ENCODE measurements around the gene LIMK2.

DNA sequence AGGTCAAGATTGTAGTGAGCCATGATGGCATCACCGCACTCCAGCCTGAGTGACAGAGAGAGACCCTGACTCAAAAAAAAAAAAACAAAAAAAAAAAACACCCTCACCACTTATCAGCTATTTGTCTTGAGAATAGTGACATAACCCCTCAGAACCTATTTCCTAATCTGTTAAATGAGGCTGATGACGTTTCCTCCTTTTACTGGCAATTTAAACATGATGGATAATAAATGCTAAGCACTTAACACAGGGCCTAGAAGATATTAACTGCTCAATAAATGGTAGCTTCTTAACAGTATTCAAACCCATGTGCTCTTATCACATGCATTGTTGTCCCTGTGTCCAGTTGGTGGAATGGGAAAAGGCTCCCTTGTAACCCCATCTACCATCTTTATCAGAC lies 34.6 kb downstream of the LIMK2 start:
- no peak for TF ChIP-seq FOXM1 (IDR thresholded peaks at IDR 0.05; ENCODE audit: low read depth, low read length)
- TF ChIP-seq RAD21 (IDR thresholded peaks at IDR 0.05; ENCODE audit: insufficient read depth, low read depth, low read length) = no peak
- TF ChIP-seq, protein P1, sequence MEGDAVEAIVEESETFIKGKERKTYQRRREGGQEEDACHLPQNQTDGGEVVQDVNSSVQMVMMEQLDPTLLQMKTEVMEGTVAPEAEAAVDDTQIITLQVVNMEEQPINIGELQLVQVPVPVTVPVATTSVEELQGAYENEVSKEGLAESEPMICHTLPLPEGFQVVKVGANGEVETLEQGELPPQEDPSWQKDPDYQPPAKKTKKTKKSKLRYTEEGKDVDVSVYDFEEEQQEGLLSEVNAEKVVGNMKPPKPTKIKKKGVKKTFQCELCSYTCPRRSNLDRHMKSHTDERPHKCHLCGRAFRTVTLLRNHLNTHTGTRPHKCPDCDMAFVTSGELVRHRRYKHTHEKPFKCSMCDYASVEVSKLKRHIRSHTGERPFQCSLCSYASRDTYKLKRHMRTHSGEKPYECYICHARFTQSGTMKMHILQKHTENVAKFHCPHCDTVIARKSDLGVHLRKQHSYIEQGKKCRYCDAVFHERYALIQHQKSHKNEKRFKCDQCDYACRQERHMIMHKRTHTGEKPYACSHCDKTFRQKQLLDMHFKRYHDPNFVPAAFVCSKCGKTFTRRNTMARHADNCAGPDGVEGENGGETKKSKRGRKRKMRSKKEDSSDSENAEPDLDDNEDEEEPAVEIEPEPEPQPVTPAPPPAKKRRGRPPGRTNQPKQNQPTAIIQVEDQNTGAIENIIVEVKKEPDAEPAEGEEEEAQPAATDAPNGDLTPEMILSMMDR (IDR thresholded peaks at IDR 0.05 in 2 of 3, conservative IDR thresholded peaks at IDR 0.05 in 1 of 3; ENCODE audit: control insufficient read depth in 2 of 3, extremely low read depth in 1 of 3, insufficient read depth in 1 of 3, low read depth in 3 of 3, low read length in 3 of 3) = no peak
- TF ChIP-seq SREBF2 (IDR thresholded peaks at IDR 0.05; ENCODE audit: low read length) = no peak
- no peak for TF ChIP-seq ESRRA (IDR thresholded peaks at IDR 0.05; ENCODE audit: low read length)
- TF ChIP-seq EZH2 (IDR thresholded peaks at IDR 0.05; ENCODE audit: borderline replicate concordance, control insufficient read depth, low read depth, low read length) = no peak
- TF ChIP-seq CEBPB (IDR thresholded peaks at IDR 0.05; ENCODE audit: borderline replicate concordance in 1 of 2, low read depth in 2 of 2, low read length in 2 of 2) = no peak
- TF ChIP-seq SRF (IDR thresholded peaks at IDR 0.05; ENCODE audit: low read depth in 2 of 2, low read length in 2 of 2) = no peak
- TF ChIP-seq, protein P2, sequence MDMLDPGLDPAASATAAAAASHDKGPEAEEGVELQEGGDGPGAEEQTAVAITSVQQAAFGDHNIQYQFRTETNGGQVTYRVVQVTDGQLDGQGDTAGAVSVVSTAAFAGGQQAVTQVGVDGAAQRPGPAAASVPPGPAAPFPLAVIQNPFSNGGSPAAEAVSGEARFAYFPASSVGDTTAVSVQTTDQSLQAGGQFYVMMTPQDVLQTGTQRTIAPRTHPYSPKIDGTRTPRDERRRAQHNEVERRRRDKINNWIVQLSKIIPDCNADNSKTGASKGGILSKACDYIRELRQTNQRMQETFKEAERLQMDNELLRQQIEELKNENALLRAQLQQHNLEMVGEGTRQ (IDR thresholded peaks at IDR 0.05; ENCODE audit: borderline replicate concordance, low read depth, low read length) = no peak
- TF ChIP-seq SMC3 (IDR thresholded peaks at IDR 0.05; ENCODE audit: borderline replicate concordance, low read length) = no peak
- no peak for TF ChIP-seq POLR2AphosphoS5 (IDR thresholded peaks at IDR 0.05; ENCODE audit: low read length)
- TF ChIP-seq, protein P3, sequence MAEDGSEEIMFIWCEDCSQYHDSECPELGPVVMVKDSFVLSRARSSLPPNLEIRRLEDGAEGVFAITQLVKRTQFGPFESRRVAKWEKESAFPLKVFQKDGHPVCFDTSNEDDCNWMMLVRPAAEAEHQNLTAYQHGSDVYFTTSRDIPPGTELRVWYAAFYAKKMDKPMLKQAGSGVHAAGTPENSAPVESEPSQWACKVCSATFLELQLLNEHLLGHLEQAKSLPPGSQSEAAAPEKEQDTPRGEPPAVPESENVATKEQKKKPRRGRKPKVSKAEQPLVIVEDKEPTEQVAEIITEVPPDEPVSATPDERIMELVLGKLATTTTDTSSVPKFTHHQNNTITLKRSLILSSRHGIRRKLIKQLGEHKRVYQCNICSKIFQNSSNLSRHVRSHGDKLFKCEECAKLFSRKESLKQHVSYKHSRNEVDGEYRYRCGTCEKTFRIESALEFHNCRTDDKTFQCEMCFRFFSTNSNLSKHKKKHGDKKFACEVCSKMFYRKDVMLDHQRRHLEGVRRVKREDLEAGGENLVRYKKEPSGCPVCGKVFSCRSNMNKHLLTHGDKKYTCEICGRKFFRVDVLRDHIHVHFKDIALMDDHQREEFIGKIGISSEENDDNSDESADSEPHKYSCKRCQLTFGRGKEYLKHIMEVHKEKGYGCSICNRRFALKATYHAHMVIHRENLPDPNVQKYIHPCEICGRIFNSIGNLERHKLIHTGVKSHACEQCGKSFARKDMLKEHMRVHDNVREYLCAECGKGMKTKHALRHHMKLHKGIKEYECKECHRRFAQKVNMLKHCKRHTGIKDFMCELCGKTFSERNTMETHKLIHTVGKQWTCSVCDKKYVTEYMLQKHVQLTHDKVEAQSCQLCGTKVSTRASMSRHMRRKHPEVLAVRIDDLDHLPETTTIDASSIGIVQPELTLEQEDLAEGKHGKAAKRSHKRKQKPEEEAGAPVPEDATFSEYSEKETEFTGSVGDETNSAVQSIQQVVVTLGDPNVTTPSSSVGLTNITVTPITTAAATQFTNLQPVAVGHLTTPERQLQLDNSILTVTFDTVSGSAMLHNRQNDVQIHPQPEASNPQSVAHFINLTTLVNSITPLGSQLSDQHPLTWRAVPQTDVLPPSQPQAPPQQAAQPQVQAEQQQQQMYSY (CRISPR knock-in tag; IDR thresholded peaks at IDR 0.05) = no peak
- TF ChIP-seq HDAC6 (IDR thresholded peaks at IDR 0.05; ENCODE audit: unreplicated experiment) = no peak
- TF ChIP-seq POLR2A (IDR thresholded peaks at IDR 0.05; ENCODE audit: low read depth, low read length) = no peak

All from GM12878 (cell line).